Activated CD4-positive, alpha-beta T cell treated with anti-CD3 and anti-CD28 coated beads, Interleukin-10, Interleukin-2, amounts not matched to agents 100 ng/mL and 50 ng/mL, durations not matched to agents 16 hours and 8 hours (primary cell): ENCODE data around the gene CCSER1.
"Not testable (repeated sequence)": the region's sequence is repeated elsewhere in the genome, so short reads cannot be mapped to it uniquely, and the experiment has no call there.

Experiments used
- DNase-seq: peaks from one replicate; pipeline ENCODE4 v3.0.0-alpha.2; 2020

Gene CCSER1

GRCh38 chr4:90317140-90317539 is 189.9 kb downstream of the CCSER1 start:
- not testable (repeated sequence) for DNase-seq

GRCh38 chr4:90317785-90318184 is 190.6 kb downstream of the CCSER1 start:
- no peak for DNase-seq

- DNase-seq, result no peak
Observed at GRCh38 chr4:90318193-90318592, 191.0 kb downstream of the CCSER1 start.

GRCh38 chr4:90328558-90328957 is 201.4 kb downstream of the CCSER1 start:
- DNase-seq, result no peak

- DNase-seq, result no peak
Observed at GRCh38 chr4:90330546-90330945, 203.4 kb downstream of the CCSER1 start.

- no peak for DNase-seq
Observed at GRCh38 chr4:90345549-90346215, 218.5 kb downstream of the CCSER1 start.

- peak; percentile 3 for DNase-seq
Observed at GRCh38 chr4:90349636-90350035, 222.4 kb downstream of the CCSER1 start.

GRCh38 chr4:90357117-90357710 is 230.0 kb downstream of the CCSER1 start:
- peak; percentile 3 for DNase-seq

- no peak for DNase-seq
Observed at GRCh38 chr4:90375081-90375480, 247.9 kb downstream of the CCSER1 start.

GRCh38 chr4:90393215-90393614 is 266.0 kb downstream of the CCSER1 start:
- no peak for DNase-seq

- no peak for DNase-seq
Observed at GRCh38 chr4:90403781-90404180, 276.6 kb downstream of the CCSER1 start.

GRCh38 chr4:90407897-90408296 is 280.7 kb downstream of the CCSER1 start:
- DNase-seq, result not testable (repeated sequence)

- not testable (repeated sequence) for DNase-seq
Observed at GRCh38 chr4:90412786-90413185, 285.6 kb downstream of the CCSER1 start.

GRCh38 chr4:90415116-90415515 is 287.9 kb downstream of the CCSER1 start:
- DNase-seq, result no peak

GRCh38 chr4:90419124-90419711 is 292.0 kb downstream of the CCSER1 start:
- peak; percentile 32 for DNase-seq

- no peak for DNase-seq
Observed at GRCh38 chr4:90421161-90421560, 294.0 kb downstream of the CCSER1 start.

GRCh38 chr4:90425893-90426292 is 298.7 kb downstream of the CCSER1 start:
- DNase-seq, result no peak

- no peak for DNase-seq
Observed at GRCh38 chr4:90438522-90438921, 311.3 kb downstream of the CCSER1 start.

GRCh38 chr4:90441770-90442169 is 314.6 kb downstream of the CCSER1 start:
- no peak for DNase-seq

GRCh38 chr4:90442619-90443018 is 315.4 kb downstream of the CCSER1 start:
- no peak for DNase-seq

- no peak for DNase-seq
Observed at GRCh38 chr4:90443231-90443630, 316.0 kb downstream of the CCSER1 start.

GRCh38 chr4:90444904-90445303 is 317.7 kb downstream of the CCSER1 start:
- no peak for DNase-seq

GRCh38 chr4:90445380-90445779 is 318.2 kb downstream of the CCSER1 start:
- no peak for DNase-seq

GRCh38 chr4:90449626-90450025 is 322.4 kb downstream of the CCSER1 start:
- DNase-seq, result no peak
